HG03025 (cell line): ENCODE results near the gene TMEM163.

Source experiments
- ATAC-seq: cut with Tn5 transposase; IDR thresholded peaks from one replicate; pipeline ENCODE4 v1.9.1; 2021; ENCODE audit warnings: mild to moderate bottlenecking, moderate library complexity; ENCODE audit not compliant: unreplicated experiment, low FRiP score

The TMEM163 gene

GRCh38 chr2:134465228-134466105 is 253.3 kb downstream of the TMEM163 start:
- no peak for ATAC-seq

GRCh38 chr2:134463699-134464022 is 255.1 kb downstream of the TMEM163 start:
- no peak for ATAC-seq

- ATAC-seq, result no peak
Measured at GRCh38 chr2:134462791-134463698, 255.8 kb downstream of the TMEM163 start.

- ATAC-seq, result no peak
Measured at GRCh38 chr2:134462275-134462674, 256.5 kb downstream of the TMEM163 start.

GRCh38 chr2:134461511-134461910 is 257.3 kb downstream of the TMEM163 start:
- no peak for ATAC-seq

- ATAC-seq, result no peak
Measured at GRCh38 chr2:134460583-134460998, 258.2 kb downstream of the TMEM163 start.

GRCh38 chr2:134459706-134460406 is 258.9 kb downstream of the TMEM163 start:
- no peak for ATAC-seq

GRCh38 chr2:134458950-134459349 is 259.9 kb downstream of the TMEM163 start:
- ATAC-seq, result no peak

- ATAC-seq, result no peak
Measured at GRCh38 chr2:134458473-134458853, 260.3 kb downstream of the TMEM163 start.

GRCh38 chr2:134457765-134458472 is 260.9 kb downstream of the TMEM163 start:
- ATAC-seq, result no peak

- ATAC-seq, result no peak
Measured at GRCh38 chr2:134457353-134457752, 261.4 kb downstream of the TMEM163 start.

- ATAC-seq, result no peak
Measured at GRCh38 chr2:134455426-134455825, 263.4 kb downstream of the TMEM163 start.

GRCh38 chr2:134454931-134455330 is 263.9 kb downstream of the TMEM163 start:
- ATAC-seq, result no peak

- ATAC-seq, result no peak
Measured at GRCh38 chr2:134454426-134454825, 264.4 kb downstream of the TMEM163 start.

- ATAC-seq, result no peak
Measured at GRCh38 chr2:134453973-134454372, 264.8 kb downstream of the TMEM163 start.

GRCh38 chr2:134453476-134453875 is 265.3 kb downstream of the TMEM163 start:
- no peak for ATAC-seq

- no peak for ATAC-seq
Measured at GRCh38 chr2:134452042-134452733, 266.6 kb downstream of the TMEM163 start.

GRCh38 chr2:134451347-134451630 is 267.5 kb downstream of the TMEM163 start:
- no peak for ATAC-seq

- ATAC-seq, result no peak
Measured at GRCh38 chr2:134449751-134450513, 268.9 kb downstream of the TMEM163 start.
